Left hindlimb (tissue), 1 donor: ENCODE results near the gene BDH1.

Experiments used
- DNase-seq: peaks from one replicate; pipeline ENCODE4 v3.0.0-alpha.2; 2018

Gene BDH1

GRCh38 chr3:197547306-197548011, 8.3 kb downstream of the BDH1 start:
- DNase-seq: no peak

- DNase-seq: no peak
These were observed 9.3 kb downstream of the BDH1 start for GRCh38 chr3:197546307-197547085.

GRCh38 chr3:197545571-197545970, 10.2 kb downstream of the BDH1 start:
- no peak for DNase-seq

GRCh38 chr3:197545101-197545500, 10.7 kb downstream of the BDH1 start:
- DNase-seq: no peak

GRCh38 chr3:197542741-197543454, 12.9 kb downstream of the BDH1 start:
- DNase-seq: no peak

- peak; percentile 71 for DNase-seq
These were observed 13.8 kb downstream of the BDH1 start for GRCh38 chr3:197541756-197542539.

- DNase-seq: no peak
These were observed 14.8 kb downstream of the BDH1 start for GRCh38 chr3:197540961-197541377.

GRCh38 chr3:197539651-197540051, 16.1 kb downstream of the BDH1 start:
- DNase-seq: no peak

GRCh38 chr3:197533927-197534725, 21.6 kb downstream of the BDH1 start:
- DNase-seq: no peak

- no peak for DNase-seq
These were observed 22.4 kb downstream of the BDH1 start for GRCh38 chr3:197533396-197533795.

- no peak for DNase-seq
These were observed 23.4 kb downstream of the BDH1 start for GRCh38 chr3:197532388-197532787.

GRCh38 chr3:197528190-197528589, 27.6 kb downstream of the BDH1 start:
- DNase-seq: no peak

GRCh38 chr3:197527569-197527968, 28.2 kb downstream of the BDH1 start:
- DNase-seq: no peak

- no peak for DNase-seq
These were observed 30.1 kb downstream of the BDH1 start for GRCh38 chr3:197525706-197526105.

- DNase-seq: no peak
These were observed 31.6 kb downstream of the BDH1 start for GRCh38 chr3:197524128-197524527.

- DNase-seq: no peak
These were observed 32.2 kb downstream of the BDH1 start for GRCh38 chr3:197523526-197523925.

GRCh38 chr3:197522881-197523441, 32.8 kb downstream of the BDH1 start:
- DNase-seq: no peak

GRCh38 chr3:197522183-197522715, 33.5 kb downstream of the BDH1 start:
- DNase-seq: no peak

GRCh38 chr3:197521277-197522182, 34.2 kb downstream of the BDH1 start:
- no peak for DNase-seq
